Stimulated activated naive CD8-positive, alpha-beta T cell treated with anti-CD3 and anti-CD28 coated beads, Interleukin-15, Interleukin-2, amounts not matched to agents 100 ng/mL and 50 ng/mL, for 24 hours (primary cell): ENCODE results near the gene ARHGEF33.
"Not testable (repeated sequence)": the region's sequence is repeated elsewhere in the genome, so short reads cannot be mapped to it uniquely, and the experiment has no call there.

ENCODE experiments used
- H3K27ac Mint-ChIP-seq: one replicate; pipeline ENCODE4 v1.8.0; 2021; ENCODE audit warnings: mild to moderate bottlenecking, mixed read lengths
- H3K27me3 Mint-ChIP-seq: one replicate; pipeline ENCODE4 v1.8.0; 2021; ENCODE audit warnings: mixed read lengths
- H3K36me3 Mint-ChIP-seq: one replicate; pipeline ENCODE4 v1.8.0; 2021; ENCODE audit warnings: low read depth, mixed read lengths
- H3K4me1 Mint-ChIP-seq: one replicate; pipeline ENCODE4 v1.8.0; 2021; ENCODE audit warnings: low read depth, mixed read lengths
- H3K4me3 Mint-ChIP-seq: one replicate; pipeline ENCODE4 v1.8.0; 2021; ENCODE audit warnings: mild to moderate bottlenecking, mixed read lengths
- H3K9me3 Mint-ChIP-seq: one replicate; pipeline ENCODE4 v1.8.0; 2021; ENCODE audit warnings: mixed read lengths

Gene ARHGEF33

DNA sequence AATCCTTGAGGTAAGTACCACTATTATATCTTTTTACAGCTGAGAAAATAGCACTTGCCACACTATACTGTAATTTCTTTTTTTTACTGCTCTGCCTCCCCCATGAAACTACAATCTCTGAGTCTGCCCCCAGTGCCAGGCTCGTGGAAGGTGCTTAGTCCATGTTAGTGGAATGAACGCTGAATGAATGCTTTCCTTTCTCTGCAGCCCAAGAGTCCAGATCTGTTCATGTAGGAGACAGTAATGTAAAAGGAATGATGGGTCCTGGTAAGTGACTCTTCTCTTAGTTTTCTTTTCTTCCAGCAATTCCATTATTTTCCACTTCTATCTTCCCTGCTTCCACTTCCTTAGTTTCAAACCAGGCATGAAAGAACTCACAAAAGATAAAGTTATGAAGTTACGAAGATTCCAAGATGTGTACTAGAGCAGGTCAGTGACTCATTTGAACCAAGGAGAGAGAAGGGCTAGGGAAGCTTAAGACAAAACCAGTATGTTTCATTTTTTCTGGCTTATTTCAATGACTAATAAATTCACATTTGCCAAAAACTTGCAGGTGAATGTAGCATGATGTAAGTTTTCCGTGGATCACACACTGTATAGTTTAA, 46.0 kb downstream of the ARHGEF33 start:
- Mint-ChIP-seq H3K4me1 (peaks cover 5% of the 10 kb centered on the region), H3K9me3 (no peaks in the 10 kb centered on the region)

DNA sequence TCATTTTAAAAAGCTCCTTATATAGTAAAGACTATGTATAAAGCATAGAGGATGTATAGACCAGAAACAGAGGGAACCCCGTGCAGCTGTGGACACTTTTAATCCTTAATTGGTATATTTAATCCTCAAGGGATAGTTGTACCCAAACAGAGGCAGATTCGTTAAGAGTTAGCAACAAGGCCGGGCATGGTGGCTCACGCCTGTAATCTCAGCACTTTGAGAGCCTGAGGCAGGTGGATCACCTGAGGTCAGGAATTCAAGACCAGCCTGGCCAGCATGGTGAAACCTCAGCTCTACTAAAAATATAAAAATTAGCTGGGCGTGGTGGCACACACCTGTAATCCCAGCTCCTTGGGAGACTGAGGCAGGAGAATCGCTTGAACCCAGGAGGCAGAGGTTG, 46.8 kb downstream of the ARHGEF33 start:
- not testable (repeated sequence) for H3K4me3 Mint-ChIP-seq, H3K27me3 Mint-ChIP-seq, H3K9me3 Mint-ChIP-seq, H3K27ac Mint-ChIP-seq, H3K36me3 Mint-ChIP-seq, H3K4me1 Mint-ChIP-seq

More for the DNA sequence above, 46.0 kb downstream of the ARHGEF33 start:
- Mint-ChIP-seq H3K27ac (no peak overlapping the region), H3K27me3 (peaks cover 5% of the 10 kb centered on the region), H3K4me3 (no peak overlapping the region), H3K36me3 (no peaks in the 10 kb centered on the region)

DNA sequence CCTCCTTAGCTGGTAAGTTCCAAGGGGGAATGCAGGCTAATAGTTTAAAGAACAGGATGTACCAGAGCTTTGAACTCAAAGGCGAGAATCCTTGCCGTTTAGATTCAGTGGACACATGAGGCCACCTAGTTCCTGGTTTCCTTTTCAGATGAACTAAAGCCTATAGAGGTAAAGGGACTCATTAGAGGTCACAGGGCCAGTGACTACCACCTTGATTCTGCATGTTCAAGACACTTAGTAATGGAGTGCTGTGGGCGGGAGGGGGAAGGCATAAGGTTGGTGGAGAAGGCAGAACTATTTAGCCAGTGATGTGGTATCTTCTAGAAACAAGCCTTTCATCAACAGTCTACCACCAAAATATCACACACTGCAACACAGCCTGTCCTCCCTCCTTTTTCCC, 47.9 kb downstream of the ARHGEF33 start:
- Mint-ChIP-seq H3K9me3 (no peaks in the 10 kb centered on the region), H3K4me3 (no peak overlapping the region), H3K36me3 (no peaks in the 10 kb centered on the region), H3K4me1 (peaks cover 5% of the 10 kb centered on the region), H3K27ac (no peak overlapping the region), H3K27me3 (peaks cover 5% of the 10 kb centered on the region)

DNA sequence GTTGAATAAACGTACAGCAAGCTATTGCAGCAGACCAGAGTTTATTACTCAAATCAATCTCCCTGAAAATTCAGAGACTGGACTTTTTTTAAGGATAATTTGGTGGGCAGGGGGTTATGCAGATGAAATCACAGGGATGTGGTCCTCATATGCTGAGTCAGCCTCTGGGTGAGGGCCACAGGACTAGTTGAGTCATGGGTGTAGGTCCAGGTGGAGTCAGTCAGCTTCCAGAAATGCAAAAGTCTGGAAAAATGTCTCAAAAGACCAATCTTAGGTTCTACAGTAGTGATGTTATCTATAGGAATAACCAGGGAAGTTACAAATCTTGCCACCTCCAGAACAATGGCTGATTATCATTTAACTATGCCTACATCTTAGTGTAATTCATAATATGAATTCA, 51.1 kb downstream of the ARHGEF33 start:
- Mint-ChIP-seq H3K36me3 (no peaks in the 10 kb centered on the region), H3K9me3 (no peaks in the 10 kb centered on the region), H3K27ac (no peak overlapping the region), H3K4me1 (peaks cover 2% of the 10 kb centered on the region), H3K4me3 (no peak overlapping the region), H3K27me3 (no peaks in the 10 kb centered on the region)

DNA sequence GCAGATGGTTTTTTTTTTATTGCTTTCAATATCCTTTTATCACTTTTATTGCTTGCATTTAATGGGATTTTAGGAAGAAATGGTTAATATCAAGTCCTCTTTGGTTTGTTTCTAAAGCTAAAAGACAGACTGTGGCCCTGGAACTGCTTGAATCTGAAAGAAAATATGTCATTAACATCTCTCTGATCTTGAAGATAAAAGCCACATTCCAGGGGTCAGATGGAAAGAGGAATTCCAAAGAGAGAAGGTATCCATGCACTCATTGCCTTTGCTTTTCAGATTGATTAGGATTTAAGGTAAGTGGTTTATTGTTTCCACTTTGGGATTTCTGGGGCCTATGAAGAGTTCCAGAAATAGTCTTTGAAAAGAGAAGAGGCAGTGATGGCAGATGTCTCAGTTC, 54.1 kb downstream of the ARHGEF33 start:
- Mint-ChIP-seq H3K27ac (no peak overlapping the region), H3K9me3 (no peaks in the 10 kb centered on the region), H3K36me3 (no peaks in the 10 kb centered on the region), H3K4me1 (no peaks in the 10 kb centered on the region), H3K4me3 (no peak overlapping the region), H3K27me3 (no peaks in the 10 kb centered on the region)

DNA sequence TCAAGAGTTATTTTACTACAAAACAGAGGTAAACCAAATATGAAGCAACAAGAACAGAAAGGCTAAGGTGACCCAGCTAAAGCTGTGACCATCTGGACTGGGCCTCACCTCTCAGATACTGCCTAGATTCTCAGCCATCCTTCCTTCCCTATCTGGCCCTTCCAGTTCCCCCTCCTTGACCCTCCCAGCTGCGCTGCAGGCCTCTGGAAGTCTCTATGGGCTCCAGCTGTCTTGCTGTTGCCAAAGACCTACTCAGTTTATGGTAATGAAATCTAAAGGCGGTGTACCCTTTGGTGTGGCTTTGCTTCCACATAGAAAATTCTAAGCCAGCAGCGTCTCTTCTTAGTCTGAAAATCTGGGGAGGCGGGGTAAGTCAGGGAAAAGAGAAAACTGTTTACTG, 55.7 kb downstream of the ARHGEF33 start:
- Mint-ChIP-seq H3K9me3 (no peaks in the 10 kb centered on the region), H3K27ac (no peak overlapping the region), H3K4me1 (no peaks in the 10 kb centered on the region), H3K4me3 (no peak overlapping the region), H3K27me3 (no peaks in the 10 kb centered on the region), H3K36me3 (no peaks in the 10 kb centered on the region)

DNA sequence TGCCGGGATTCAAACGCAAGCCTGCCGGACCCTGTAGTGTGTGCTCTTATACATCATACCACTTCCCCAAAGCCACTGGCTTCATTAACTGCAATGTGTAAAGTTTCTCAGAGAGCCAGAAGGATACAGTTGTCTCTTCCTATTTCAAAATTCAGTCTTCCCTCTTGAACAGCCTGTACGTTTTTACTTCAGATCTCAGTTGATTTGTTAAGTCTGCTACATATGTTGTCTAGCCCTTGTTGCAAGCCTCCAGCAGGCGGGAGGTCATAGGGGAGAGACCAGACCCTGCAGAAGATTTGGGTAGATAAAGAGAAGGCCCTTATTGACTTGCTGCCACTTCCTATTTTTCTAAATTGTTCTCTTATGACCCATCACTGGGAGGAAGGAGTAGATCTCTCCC, 56.2 kb downstream of the ARHGEF33 start:
- Mint-ChIP-seq H3K27me3 (no peaks in the 10 kb centered on the region), H3K36me3 (no peaks in the 10 kb centered on the region), H3K4me3 (no peak overlapping the region), H3K9me3 (no peaks in the 10 kb centered on the region), H3K4me1 (no peaks in the 10 kb centered on the region), H3K27ac (no peak overlapping the region)

DNA sequence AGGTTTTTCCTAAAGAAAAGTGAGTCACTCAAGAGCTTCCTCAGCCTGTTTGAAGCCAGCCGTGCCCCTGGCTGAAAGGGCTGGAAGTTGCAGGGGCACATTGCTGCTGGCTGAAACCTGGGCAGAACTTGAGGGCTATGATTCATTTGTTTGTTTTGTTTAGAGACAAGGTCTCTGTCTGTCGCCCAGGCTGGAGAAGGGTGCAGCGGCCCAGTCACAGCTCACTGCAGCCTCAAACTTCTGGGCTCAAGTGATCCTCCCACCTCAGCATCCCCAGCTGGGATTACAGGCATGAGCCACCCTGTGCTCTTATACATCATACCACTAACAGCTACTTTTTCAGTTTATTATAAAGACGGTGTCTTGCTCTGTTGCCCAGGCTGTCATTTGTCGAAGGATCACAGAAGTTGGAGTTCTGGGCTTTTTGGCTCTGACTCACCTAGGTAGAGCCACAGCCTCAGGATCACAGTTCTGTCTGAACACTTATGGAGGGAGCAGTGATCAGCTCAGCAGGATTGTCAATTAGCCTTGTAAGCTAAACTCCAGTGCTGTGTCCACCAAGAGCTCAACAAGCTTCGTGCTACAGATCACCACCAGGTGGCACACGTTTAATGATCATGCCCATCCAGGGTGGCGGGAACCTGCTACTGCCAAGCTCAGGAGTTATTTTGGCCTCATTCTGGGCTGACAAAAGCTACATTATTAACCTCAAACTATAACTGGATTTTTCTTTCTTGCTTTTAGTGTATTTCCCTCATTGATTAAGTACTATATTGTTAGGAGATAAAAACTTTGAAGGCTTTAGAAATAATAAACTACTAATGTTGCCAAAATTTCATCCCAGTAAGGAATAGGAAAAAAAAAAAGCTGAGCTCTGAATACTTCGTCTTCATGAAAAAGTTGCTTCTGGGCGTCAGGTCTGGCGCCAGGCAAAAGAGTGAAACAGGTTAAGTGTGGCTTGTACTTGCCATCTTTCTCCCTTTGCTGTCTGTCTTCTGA, 57.9 kb downstream of the ARHGEF33 start:
- Mint-ChIP-seq H3K4me1 (no peaks in the 10 kb centered on the region), H3K9me3 (no peaks in the 10 kb centered on the region), H3K36me3 (no peaks in the 10 kb centered on the region), H3K27ac (no peak overlapping the region), H3K4me3 (no peak overlapping the region), H3K27me3 (no peaks in the 10 kb centered on the region)

DNA sequence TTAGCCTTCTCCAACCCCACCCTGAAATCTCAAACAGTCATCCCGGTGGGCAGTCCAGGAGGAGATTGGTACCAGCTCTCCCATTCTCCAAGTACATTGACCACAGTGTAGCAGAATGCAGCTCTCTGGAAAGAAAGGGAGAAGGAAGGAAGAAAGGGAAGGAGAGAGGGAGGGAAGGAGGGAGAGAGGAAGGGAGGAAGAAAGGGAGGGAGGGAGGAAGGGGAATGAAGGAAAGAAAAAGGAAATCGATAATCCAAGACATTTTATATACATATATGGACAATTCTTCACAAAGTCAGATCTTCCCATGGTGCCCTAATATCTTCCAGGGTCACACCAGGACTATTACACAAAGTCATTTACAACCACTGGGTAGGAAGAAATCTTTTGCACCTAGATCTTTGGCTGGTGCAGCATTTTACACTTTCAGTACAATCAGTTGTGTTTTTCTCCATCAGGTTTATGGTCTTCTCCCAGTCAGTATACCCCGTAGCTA, 58.8 kb downstream of the ARHGEF33 start:
- no peaks in the 10 kb centered on the region for H3K27me3 Mint-ChIP-seq
- H3K9me3 Mint-ChIP-seq, result no peaks in the 10 kb centered on the region
- no peak overlapping the region for H3K4me3 Mint-ChIP-seq
- H3K27ac Mint-ChIP-seq, result no peak overlapping the region
- H3K4me1 Mint-ChIP-seq, result no peaks in the 10 kb centered on the region
- no peaks in the 10 kb centered on the region for H3K36me3 Mint-ChIP-seq

DNA sequence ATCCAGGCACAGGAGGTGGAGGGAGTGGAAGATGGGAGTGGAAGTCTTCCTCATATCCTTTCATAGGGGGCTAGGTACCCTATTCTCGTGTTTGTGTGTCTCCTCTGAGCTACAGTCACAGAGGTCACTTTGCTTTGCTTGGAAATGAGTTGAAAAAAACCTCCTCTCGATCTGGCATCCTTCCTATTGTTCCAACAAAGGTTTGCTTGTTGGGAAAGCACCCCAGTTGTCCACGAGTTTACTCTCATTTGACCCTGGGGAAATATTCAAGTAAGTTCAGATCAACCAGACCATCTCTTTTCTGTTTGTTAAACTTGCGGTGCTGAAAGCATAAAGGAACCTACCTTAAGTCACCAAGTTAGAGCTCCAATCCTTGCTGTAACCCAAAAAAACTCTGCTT, 59.3 kb downstream of the ARHGEF33 start:
- Mint-ChIP-seq H3K4me3 (no peak overlapping the region), H3K9me3 (no peaks in the 10 kb centered on the region), H3K36me3 (no peaks in the 10 kb centered on the region), H3K27ac (no peak overlapping the region), H3K27me3 (no peaks in the 10 kb centered on the region), H3K4me1 (no peaks in the 10 kb centered on the region)

DNA sequence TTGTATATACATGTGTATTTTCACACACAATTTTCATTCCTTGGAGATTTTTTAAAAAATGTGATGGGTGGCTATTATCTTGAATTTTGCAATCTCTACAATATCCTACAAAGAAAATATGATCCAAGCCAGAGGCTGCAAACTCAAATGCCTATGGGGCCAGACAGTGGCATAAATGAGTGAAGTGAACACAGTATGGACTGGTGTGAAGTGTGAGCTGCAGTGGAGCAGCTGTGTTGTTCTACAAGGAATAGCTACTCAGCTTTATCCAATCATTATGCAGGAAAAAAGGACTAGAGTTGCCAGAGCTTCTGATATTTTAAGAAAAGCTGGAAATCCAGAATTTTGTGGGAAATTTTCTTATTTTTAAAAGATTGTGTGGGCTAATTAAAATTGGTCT, 62.1 kb downstream of the ARHGEF33 start:
- H3K4me1 Mint-ChIP-seq, result no peaks in the 10 kb centered on the region
- no peaks in the 10 kb centered on the region for H3K27me3 Mint-ChIP-seq
- H3K27ac Mint-ChIP-seq, result no peak overlapping the region
- H3K36me3 Mint-ChIP-seq, result no peaks in the 10 kb centered on the region
- no peak overlapping the region for H3K4me3 Mint-ChIP-seq
- H3K9me3 Mint-ChIP-seq, result no peaks in the 10 kb centered on the region

DNA sequence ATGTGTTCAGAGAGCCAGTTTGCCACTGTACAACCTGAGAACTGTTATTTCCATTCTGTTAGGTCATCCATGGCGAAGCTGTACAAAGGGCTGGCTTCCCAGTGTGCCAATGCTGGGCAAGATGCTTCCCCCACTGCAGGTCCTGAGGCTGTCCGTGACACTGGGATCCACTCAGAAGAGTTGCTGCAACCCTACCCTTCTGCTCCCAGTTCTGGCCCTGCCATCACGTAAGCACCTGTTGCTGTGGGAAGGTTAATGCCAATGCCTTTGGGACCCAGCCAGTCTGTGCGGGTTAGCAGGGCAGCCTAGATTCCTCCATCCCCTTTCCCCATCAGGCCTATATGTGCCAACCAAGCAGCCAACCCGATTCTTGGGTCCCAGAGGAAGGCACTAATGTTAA, 68.3 kb downstream of the ARHGEF33 start:
- Mint-ChIP-seq H3K4me1 (peaks cover 3% of the 10 kb centered on the region), H3K36me3 (no peaks in the 10 kb centered on the region), H3K27ac (no peak overlapping the region), H3K9me3 (no peaks in the 10 kb centered on the region), H3K4me3 (no peak overlapping the region), H3K27me3 (peaks cover 36% of the 10 kb centered on the region)

DNA sequence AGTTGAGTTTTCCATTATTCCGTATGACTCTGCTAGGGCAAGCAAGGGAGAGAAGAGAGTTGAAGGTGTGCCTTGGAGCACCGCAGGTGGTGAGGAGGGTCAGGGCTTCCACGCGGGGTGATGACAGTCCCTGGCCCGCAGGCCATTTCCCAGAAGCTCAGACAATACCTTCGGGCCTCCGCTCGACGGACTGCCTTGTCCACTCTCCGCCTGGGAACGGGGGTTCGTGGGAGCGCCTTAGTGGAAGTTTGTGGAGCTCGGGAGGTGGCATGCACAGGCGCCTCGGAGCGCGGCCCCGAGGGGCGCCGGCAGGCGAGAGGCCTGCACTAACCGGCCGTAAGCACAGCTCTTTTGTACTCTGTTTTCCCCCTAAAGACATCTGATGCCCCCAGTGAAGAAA, 69.8 kb downstream of the ARHGEF33 start:
- no peak overlapping the region for H3K27ac Mint-ChIP-seq
- H3K27me3 Mint-ChIP-seq, result peaks cover 36% of the 10 kb centered on the region
- peak overlapping the region; percentile 19 for H3K4me3 Mint-ChIP-seq
- no peaks in the 10 kb centered on the region for H3K9me3 Mint-ChIP-seq
- no peaks in the 10 kb centered on the region for H3K36me3 Mint-ChIP-seq
- H3K4me1 Mint-ChIP-seq, result peaks cover 3% of the 10 kb centered on the region

DNA sequence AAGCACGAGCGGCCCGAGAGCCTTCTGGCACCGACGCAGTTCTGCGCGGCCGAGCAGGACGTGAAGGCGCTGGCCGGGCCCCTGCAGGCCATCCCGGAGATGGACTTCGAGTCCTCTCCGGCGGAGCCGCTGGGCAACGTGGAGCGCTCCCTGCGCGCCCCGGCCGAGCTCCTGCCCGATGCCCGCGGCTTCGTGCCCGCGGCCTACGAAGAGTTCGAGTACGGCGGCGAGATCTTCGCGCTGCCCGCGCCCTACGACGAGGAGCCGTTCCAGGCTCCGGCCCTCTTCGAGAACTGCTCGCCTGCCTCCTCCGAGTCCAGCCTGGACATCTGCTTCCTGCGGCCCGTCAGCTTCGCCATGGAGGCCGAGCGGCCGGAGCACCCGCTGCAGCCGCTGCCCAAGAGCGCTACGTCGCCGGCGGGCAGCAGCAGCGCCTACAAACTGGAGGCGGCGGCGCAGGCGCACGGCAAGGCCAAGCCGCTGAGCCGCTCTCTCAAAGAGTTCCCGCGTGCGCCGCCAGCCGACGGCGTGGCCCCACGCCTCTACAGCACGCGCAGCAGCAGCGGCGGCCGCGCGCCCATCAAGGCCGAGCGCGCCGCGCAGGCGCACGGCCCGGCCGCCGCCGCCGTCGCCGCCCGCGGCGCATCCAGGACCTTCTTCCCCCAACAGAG, 70.4 kb downstream of the ARHGEF33 start:
- H3K4me1 Mint-ChIP-seq, result peaks cover 3% of the 10 kb centered on the region
- H3K27ac Mint-ChIP-seq, result no peak overlapping the region

More for the DNA sequence above, 70.4 kb downstream of the ARHGEF33 start:
- Mint-ChIP-seq H3K27me3 (peaks cover 36% of the 10 kb centered on the region), H3K4me3 (no peak overlapping the region), H3K36me3 (no peaks in the 10 kb centered on the region), H3K9me3 (no peaks in the 10 kb centered on the region)
